Measurements from ENCODE around the gene RXFP4.

The RXFP4 gene

DNA sequence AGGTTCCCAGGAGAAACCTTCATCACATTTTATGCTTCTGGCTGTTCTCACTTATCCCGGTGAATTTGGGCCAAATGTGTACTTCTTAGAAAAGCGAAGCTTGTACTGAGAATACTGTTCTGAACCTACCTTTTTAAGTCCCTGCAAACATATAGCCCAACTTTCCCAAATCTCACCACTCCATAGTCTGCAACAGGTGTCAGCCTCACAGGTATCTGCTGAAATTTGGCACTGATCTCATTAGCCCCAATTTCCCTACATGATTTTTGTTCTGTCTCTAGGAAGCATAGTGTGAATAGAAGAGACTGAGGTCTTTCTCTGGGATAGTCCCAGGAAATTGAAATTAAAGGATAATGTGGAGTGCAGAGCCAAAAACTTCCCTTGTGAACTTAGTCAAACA, 41.8 kb upstream of the RXFP4 start:
- H3K4me3 ChIP-seq (replicated peaks in 1 of 2; ENCODE audit: low read depth in 2 of 2, low read length in 2 of 2): no peak overlapping the region
- no peak for DNase-seq (ENCODE audit: low read depth in 2 of 2)
- TF ChIP-seq CTCF (IDR thresholded peaks at IDR 0.05; ENCODE audit: low read depth, low read length): no peak

DNA sequence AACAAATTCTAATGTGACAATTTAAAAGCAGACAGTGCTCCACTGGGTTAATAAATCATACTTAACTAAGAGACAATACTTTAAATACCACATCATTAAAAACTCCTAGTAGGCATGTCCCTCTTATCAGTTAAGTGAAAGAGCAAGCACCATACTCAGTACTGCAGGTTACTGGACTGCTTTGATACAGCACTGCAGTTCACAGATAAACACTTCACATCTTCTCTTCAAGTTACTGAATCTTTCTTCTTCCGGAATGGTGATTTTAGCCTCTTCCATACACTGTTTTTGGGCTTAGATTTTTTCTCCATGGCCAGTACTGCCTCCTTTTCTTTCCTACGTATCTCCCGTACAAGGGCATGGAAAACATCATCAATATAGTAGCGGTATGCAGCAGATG, 41.3 kb upstream of the RXFP4 start:
- TF ChIP-seq CTCF (IDR thresholded peaks at IDR 0.05; ENCODE audit: low read depth, low read length): no peak
- no peak for DNase-seq (ENCODE audit: low read depth in 2 of 2)
- no peak overlapping the region for H3K4me3 ChIP-seq (replicated peaks in 1 of 2; ENCODE audit: low read depth in 2 of 2, low read length in 2 of 2)

DNA sequence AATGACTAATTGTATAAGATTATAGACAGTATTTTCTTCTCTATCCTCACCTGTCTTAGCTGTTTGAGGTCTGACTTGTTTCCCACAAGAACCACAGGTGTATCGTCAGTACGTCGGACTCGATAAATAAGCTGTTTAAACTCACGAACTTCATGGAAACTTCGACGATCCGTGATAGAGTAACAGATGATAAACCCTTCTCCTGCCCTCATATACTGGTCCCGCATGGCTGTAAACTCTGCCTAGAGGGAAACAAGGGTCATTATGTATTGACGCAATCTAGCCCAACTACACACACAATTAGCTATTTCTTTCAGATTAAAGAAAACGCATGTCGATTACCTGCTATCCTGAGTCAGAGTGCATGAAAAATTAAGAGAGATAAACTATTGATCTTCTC, 37.2 kb upstream of the RXFP4 start:
- no peak for DNase-seq (ENCODE audit: low read depth in 2 of 2)
- no peak for TF ChIP-seq CTCF (IDR thresholded peaks at IDR 0.05; ENCODE audit: low read depth, low read length)
- H3K4me3 ChIP-seq (replicated peaks in 1 of 2; ENCODE audit: low read depth in 2 of 2, low read length in 2 of 2): no peak overlapping the region

DNA sequence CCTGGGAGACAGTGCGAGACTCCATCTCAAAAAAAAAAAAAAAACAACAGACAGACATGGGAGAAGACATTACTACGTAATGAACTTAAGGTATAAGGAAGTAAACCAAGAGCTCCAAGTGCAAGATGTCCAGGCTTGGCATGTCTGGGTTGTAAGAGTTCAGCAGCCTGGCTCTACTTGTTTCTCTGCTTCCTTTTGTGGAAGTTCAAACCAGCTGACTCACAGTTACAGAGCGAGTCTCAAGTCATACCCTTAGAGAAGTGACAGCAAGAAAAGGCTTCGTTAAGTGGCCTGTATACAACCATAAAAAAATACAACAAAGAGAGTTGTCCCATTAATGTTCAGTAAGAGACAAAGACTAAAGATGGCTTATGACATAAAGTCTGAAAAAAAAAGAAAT, 31.5 kb upstream of the RXFP4 start:
- H3K4me3 ChIP-seq (replicated peaks in 1 of 2; ENCODE audit: low read depth in 2 of 2, low read length in 2 of 2): peak overlapping the region in 1 of 2 donors; percentile 65
- TF ChIP-seq CTCF (IDR thresholded peaks at IDR 0.05; ENCODE audit: low read depth, low read length): no peak
- peak; percentile 52 to 70 for DNase-seq (ENCODE audit: low read depth in 2 of 2)

DNA sequence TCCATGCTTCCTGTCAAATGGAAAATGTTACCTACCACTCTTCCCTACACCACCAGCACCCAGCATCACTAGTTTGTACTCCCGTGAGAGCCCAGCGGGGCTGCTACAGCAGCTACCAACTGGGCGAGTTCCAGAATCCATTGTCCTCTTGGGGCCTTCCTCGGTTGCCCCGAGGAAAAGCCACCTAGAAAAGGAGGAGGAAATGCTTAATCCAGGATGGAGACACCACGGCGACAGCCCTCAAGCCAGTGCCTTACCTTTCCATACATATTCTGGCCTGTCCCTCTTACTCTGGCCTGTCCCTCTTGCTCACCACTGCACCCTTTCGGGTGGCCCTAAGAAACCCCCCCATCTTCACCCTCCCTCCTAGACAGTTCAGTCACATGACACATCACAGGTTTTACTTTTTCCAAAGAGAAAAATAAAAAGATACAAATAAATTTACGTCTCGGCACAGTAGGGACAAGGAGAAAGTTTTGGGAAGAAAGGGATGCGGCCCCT, 30.8 kb upstream of the RXFP4 start:
- DNase-seq (ENCODE audit: low read depth in 2 of 2): peak; percentile 40 to 52
- no peak for TF ChIP-seq CTCF (IDR thresholded peaks at IDR 0.05; ENCODE audit: low read depth, low read length)
- peak overlapping the region; percentile 64 to 65 for H3K4me3 ChIP-seq (replicated peaks in 1 of 2; ENCODE audit: low read depth in 2 of 2, low read length in 2 of 2)

- peak within 1 kb of the TSS; percentile 64 to 65 for H3K4me3 ChIP-seq (replicated peaks in 1 of 2; ENCODE audit: low read depth in 2 of 2, low read length in 2 of 2)
- peak; percentile 80 to 82 for DNase-seq (ENCODE audit: low read depth in 2 of 2)
- no peak for TF ChIP-seq CTCF (IDR thresholded peaks at IDR 0.05; ENCODE audit: low read depth, low read length)
Observed at GRCh38 chr1:155911156-155912055, 30.0 kb upstream of the RXFP4 start, which contains the start of gene RIT1. TSS of gene RIT1 (minus strand) at chr1:155911349. CDS start at chr1:155910761, 588 bp downstream.
